ENCODE data around the gene MCCC2.

- TF ChIP-seq CTCF (IDR thresholded peaks at IDR 0.05; ENCODE audit: control extremely low read depth in 1 of 3, insufficient read depth in 1 of 3, low read depth in 1 of 3, low read length in 3 of 3) (no peak), TCF12 (IDR thresholded peaks at IDR 0.05; ENCODE audit: low read depth, low read length) (no peak), POLR2AphosphoS5 (IDR thresholded peaks at IDR 0.05; ENCODE audit: low read depth, low read length) (no peak), POLR2A (IDR thresholded peaks at IDR 0.05; ENCODE audit: control extremely low read depth in 1 of 2, low read depth in 2 of 2, low read length in 2 of 2) (no peak), BRCA1 (IDR thresholded peaks at IDR 0.05; ENCODE audit: low read depth, low read length) (no peak), PHF8 (conservative IDR thresholded peaks at IDR 0.05; ENCODE audit: low read depth, low read length) (no peak), CREB1 (IDR thresholded peaks at IDR 0.05) (no peak), CEBPB (IDR thresholded peaks at IDR 0.05; ENCODE audit: low read depth, low read length) (no peak), TBP (IDR thresholded peaks at IDR 0.05; ENCODE audit: low read depth, low read length) (no peak), HDAC6 (IDR thresholded peaks at IDR 0.05; ENCODE audit: low read depth, low read length) (no peak), RAD21 (IDR thresholded peaks at IDR 0.05 in 1 of 2, conservative IDR thresholded peaks at IDR 0.05 in 1 of 2; ENCODE audit: low read depth in 2 of 2, low read length in 2 of 2) (no peak)
Measured at GRCh38 chr5:71651579-71651978, 64.4 kb downstream of the MCCC2 start.

Data from H1 (cell line).